NCI-H2196 (cell line): ENCODE measurements around the gene LAMA2.
"Not testable (repeated sequence)": the region's sequence is repeated elsewhere in the genome, so short reads cannot be mapped to it uniquely, and the experiment has no call there.

Source experiments
- DNase-seq: peaks from one replicate; lab custom pipeline; 2025; ENCODE audit not compliant: unreplicated experiment; lab: John Stamatoyannopoulos, UW

LAMA2 gene

GRCh38 chr6:129006724-129007514 lies 124.0 kb downstream of the LAMA2 start:
- DNase-seq = no peak

- DNase-seq = no peak
Measured at GRCh38 chr6:129007701-129008373, 124.9 kb downstream of the LAMA2 start.

- no peak for DNase-seq
Measured at GRCh38 chr6:129008591-129008990, 125.7 kb downstream of the LAMA2 start.

- DNase-seq = no peak
Measured at GRCh38 chr6:129009851-129010250, 126.9 kb downstream of the LAMA2 start.

GRCh38 chr6:129014302-129014701 lies 131.4 kb downstream of the LAMA2 start:
- DNase-seq = no peak

- DNase-seq = no peak
Measured at GRCh38 chr6:129015721-129016120, 132.8 kb downstream of the LAMA2 start.

- DNase-seq = no peak
Measured at GRCh38 chr6:129016844-129017243, 133.9 kb downstream of the LAMA2 start.

- DNase-seq = no peak
Measured at GRCh38 chr6:129022011-129022553, 139.1 kb downstream of the LAMA2 start.

GRCh38 chr6:129026601-129027000 lies 143.7 kb downstream of the LAMA2 start:
- DNase-seq = no peak

- no peak for DNase-seq
Measured at GRCh38 chr6:129029778-129030177, 146.8 kb downstream of the LAMA2 start.

- no peak for DNase-seq
Measured at GRCh38 chr6:129030215-129030614, 147.3 kb downstream of the LAMA2 start.

- no peak for DNase-seq
Measured at GRCh38 chr6:129031051-129031599, 148.2 kb downstream of the LAMA2 start.

GRCh38 chr6:129032602-129033001 lies 149.7 kb downstream of the LAMA2 start:
- DNase-seq = no peak

- DNase-seq = no peak
Measured at GRCh38 chr6:129033180-129033579, 150.2 kb downstream of the LAMA2 start.

- no peak for DNase-seq
Measured at GRCh38 chr6:129033581-129033980, 150.6 kb downstream of the LAMA2 start.

- no peak for DNase-seq
Measured at GRCh38 chr6:129041563-129041962, 158.6 kb downstream of the LAMA2 start.

- DNase-seq = no peak
Measured at GRCh38 chr6:129046526-129046925, 163.6 kb downstream of the LAMA2 start.

GRCh38 chr6:129047834-129048233 lies 164.9 kb downstream of the LAMA2 start:
- DNase-seq = no peak

- DNase-seq = no peak
Measured at GRCh38 chr6:129050086-129050485, 167.1 kb downstream of the LAMA2 start.

GRCh38 chr6:129053143-129053542 lies 170.2 kb downstream of the LAMA2 start:
- DNase-seq = not testable (repeated sequence)

GRCh38 chr6:129055796-129056195 lies 172.9 kb downstream of the LAMA2 start:
- DNase-seq = no peak

- DNase-seq = no peak
Measured at GRCh38 chr6:129059650-129060049, 176.7 kb downstream of the LAMA2 start.
